ENCODE results near the gene PAAF1. TPM values are rescaled to one million over a fixed set of nuclear protein-coding genes. Genes with fewer than 3 reads are reported as not detected.

Gene PAAF1
- total and polyA plus RNA-seq, 2 experiments from 2014 or later = 13.6 to 18.1 TPM

- no peak overlapping the region for H2AFZ ChIP-seq
- H3K4me1 ChIP-seq (ENCODE audit: insufficient read depth) = no peaks in the 10 kb centered on the region
- TF ChIP-seq POLR2AphosphoS5 (IDR thresholded peaks at IDR 0.05; ENCODE audit: low read depth) (no peak), CTCF (conservative IDR thresholded peaks at IDR 0.05; ENCODE audit: low read depth in 2 of 2) (no peak), CREB1 (CRISPR knock-in tag; IDR thresholded peaks at IDR 0.05; ENCODE audit: low read depth) (no peak), REST (IDR thresholded peaks at IDR 0.05; ENCODE audit: unreplicated experiment) (no peak), ZNF114 (CRISPR knock-in tag; IDR thresholded peaks at IDR 0.05) (no peak), NANOG (IDR thresholded peaks at IDR 0.05; ENCODE audit: borderline replicate concordance) (no peak), EZH2 (IDR thresholded peaks at IDR 0.05; ENCODE audit: low read depth, unreplicated experiment) (no peak)
- H3K36me3 ChIP-seq (ENCODE audit: insufficient read depth) = no peaks in the 10 kb centered on the region
- no peaks in the 10 kb centered on the region; the same call in 2 of the 3 replicates for H3K36me3 Mint-ChIP-seq (ENCODE audit: low read depth)
- H3K9me3 Mint-ChIP-seq = no peaks in the 10 kb centered on the region; the same call in 2 of the 3 replicates
- no peak overlapping the region for H3K27ac ChIP-seq (ENCODE audit: low read depth)
- H3K27ac Mint-ChIP-seq = no peak overlapping the region
- no peak overlapping the region for H3K4me3 Mint-ChIP-seq
- no peaks in the 10 kb centered on the region for H3K27me3 Mint-ChIP-seq (ENCODE audit: insufficient read depth, low read depth, poor library complexity)
- no peaks in the 10 kb centered on the region for H3K9me2 ChIP-seq (ENCODE audit: insufficient read depth)
- ATAC-seq (no peak), DNase-seq (ENCODE audit: low spot score) (no peak)
- 0 out of 2 replicates have a peak, but pooled peaks cover 5% of the 10 kb centered on the region for H4K20me1 ChIP-seq (replicated peaks; ENCODE audit: insufficient read depth)
- H3K4me3 ChIP-seq = no peak overlapping the region
- 0 out of 2 replicates have a peak, but pooled peaks cover 3% of the 10 kb centered on the region for H3F3A ChIP-seq (replicated peaks; ENCODE audit: low read depth)
- no peak overlapping the region for H3K4me2 ChIP-seq
- no peaks in the 10 kb centered on the region for H3K79me2 ChIP-seq (replicated peaks; ENCODE audit: insufficient read depth)
- peaks cover 7% of the 10 kb centered on the region for H3K4me1 Mint-ChIP-seq
- no peaks in the 10 kb centered on the region for H3K27me3 ChIP-seq (ENCODE audit: insufficient read depth)
Observed at GRCh38 chr11:73852049-73852448, 24.8 kb upstream of the PAAF1 start.

GRCh38 chr11:73854680-73855079 is 22.1 kb upstream of the PAAF1 start:
- Histone ChIP-seq H3K4me2 (no peak overlapping the region), H3F3A (replicated peaks; ENCODE audit: low read depth) (0 out of 2 replicates have a peak, but pooled peaks cover 3% of the 10 kb centered on the region), H3K79me2 (replicated peaks; ENCODE audit: insufficient read depth) (no peaks in the 10 kb centered on the region), H2AFZ (no peak overlapping the region), H3K36me3 (ENCODE audit: insufficient read depth) (no peaks in the 10 kb centered on the region), H4K20me1 (replicated peaks; ENCODE audit: insufficient read depth) (0 out of 2 replicates have a peak, but pooled peaks cover 5% of the 10 kb centered on the region), H3K4me3 (no peak overlapping the region), H3K9me2 (ENCODE audit: insufficient read depth) (no peaks in the 10 kb centered on the region), H3K27me3 (ENCODE audit: insufficient read depth) (no peaks in the 10 kb centered on the region), H3K27ac (ENCODE audit: low read depth) (no peak overlapping the region), H3K4me1 (ENCODE audit: insufficient read depth) (no peaks in the 10 kb centered on the region)
- DNase-seq (ENCODE audit: low spot score) = no peak
- Mint-ChIP-seq H3K36me3 (ENCODE audit: low read depth) (no peaks in the 10 kb centered on the region; the same call in 2 of the 3 replicates), H3K27me3 (ENCODE audit: insufficient read depth, low read depth, poor library complexity) (no peaks in the 10 kb centered on the region), H3K4me1 (peaks cover 7% of the 10 kb centered on the region), H3K27ac (no peak overlapping the region), H3K4me3 (no peak overlapping the region), H3K9me3 (no peaks in the 10 kb centered on the region; the same call in 2 of the 3 replicates)
- no peak for ATAC-seq
- TF ChIP-seq ZNF331 (CRISPR knock-in tag; IDR thresholded peaks at IDR 0.05; ENCODE audit: low read depth) (no peak), POLR2AphosphoS5 (IDR thresholded peaks at IDR 0.05; ENCODE audit: low read depth) (no peak)
